Cardiac fibroblast (primary cell): Measurements from ENCODE around the gene PLOD2.
A peak's percentile ranks its signal among the peaks of the same experiment; 100 is the strongest.

Experiments
- DNase-seq, 2 donors: peaks; one replicate each; pipeline versions ENCODE4 v3.0.0 to v3.0.0-alpha.2; 2010; ENCODE audit warnings: low read depth in 2 of 2
- H3K4me3 ChIP-seq, 2 donors: replicated peaks in 1 of 2; 1 replicate in 1 of 2; 2 replicates in 1 of 2; pipeline ENCODE4 v1.5.1; 2011; ENCODE audit warnings: low read depth in 2 of 2, low read length in 2 of 2, mild to moderate bottlenecking in 2 of 2, moderate library complexity in 1 of 2
- TF ChIP-seq, protein P1 (sequence below): IDR thresholded peaks from one replicate; pipeline ENCODE4 v1.5.1; 2011; ENCODE audit warnings: low read depth, mild to moderate bottlenecking, low read length, inconsistent platforms

PLOD2 gene

DNA sequence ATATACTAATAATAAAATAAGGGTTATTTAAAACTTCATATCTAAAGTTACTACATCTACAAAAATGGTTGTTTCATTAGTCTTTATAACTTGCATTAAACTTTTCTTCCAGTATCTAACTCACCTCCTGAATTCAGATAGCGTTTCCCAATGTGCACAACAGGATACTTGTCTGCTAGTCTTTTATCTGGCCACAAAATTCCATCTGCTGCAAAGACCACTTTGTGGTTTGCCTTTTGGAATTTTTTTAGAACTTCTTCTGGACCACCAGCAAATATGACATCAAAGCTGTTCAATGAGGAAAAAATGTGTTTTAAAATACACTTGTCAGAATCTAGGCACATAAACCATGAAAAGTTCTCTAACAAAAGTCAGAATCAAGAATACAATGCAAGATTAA lies 50.8 kb downstream of the PLOD2 start:
- peak in 1 of 2 donors; percentile 38 for DNase-seq
- no peak overlapping the region for H3K4me3 ChIP-seq
- TF ChIP-seq, protein P1, sequence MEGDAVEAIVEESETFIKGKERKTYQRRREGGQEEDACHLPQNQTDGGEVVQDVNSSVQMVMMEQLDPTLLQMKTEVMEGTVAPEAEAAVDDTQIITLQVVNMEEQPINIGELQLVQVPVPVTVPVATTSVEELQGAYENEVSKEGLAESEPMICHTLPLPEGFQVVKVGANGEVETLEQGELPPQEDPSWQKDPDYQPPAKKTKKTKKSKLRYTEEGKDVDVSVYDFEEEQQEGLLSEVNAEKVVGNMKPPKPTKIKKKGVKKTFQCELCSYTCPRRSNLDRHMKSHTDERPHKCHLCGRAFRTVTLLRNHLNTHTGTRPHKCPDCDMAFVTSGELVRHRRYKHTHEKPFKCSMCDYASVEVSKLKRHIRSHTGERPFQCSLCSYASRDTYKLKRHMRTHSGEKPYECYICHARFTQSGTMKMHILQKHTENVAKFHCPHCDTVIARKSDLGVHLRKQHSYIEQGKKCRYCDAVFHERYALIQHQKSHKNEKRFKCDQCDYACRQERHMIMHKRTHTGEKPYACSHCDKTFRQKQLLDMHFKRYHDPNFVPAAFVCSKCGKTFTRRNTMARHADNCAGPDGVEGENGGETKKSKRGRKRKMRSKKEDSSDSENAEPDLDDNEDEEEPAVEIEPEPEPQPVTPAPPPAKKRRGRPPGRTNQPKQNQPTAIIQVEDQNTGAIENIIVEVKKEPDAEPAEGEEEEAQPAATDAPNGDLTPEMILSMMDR, result no peak

DNA sequence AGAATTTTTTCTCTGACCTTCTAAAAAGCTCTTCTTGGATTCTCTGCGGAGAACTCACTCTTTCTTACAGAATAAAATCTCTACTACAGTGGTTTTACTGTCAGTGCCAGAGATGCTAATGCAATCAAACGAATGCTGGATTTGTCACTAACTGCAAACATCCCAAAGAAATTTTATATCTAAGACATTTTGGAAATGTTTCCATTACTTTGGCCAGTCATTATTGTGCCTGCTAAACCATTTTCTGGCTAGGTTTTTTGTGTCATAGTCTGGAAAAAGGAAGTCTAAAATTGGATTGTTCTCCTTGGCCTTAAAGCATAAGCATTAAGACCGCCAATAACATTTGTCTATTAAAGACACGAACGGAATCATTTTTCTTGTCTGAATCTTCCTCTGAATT lies 54.0 kb downstream of the PLOD2 start:
- TF ChIP-seq, protein P1, result no peak
- no peak for DNase-seq
- H3K4me3 ChIP-seq, result no peak overlapping the region

DNA sequence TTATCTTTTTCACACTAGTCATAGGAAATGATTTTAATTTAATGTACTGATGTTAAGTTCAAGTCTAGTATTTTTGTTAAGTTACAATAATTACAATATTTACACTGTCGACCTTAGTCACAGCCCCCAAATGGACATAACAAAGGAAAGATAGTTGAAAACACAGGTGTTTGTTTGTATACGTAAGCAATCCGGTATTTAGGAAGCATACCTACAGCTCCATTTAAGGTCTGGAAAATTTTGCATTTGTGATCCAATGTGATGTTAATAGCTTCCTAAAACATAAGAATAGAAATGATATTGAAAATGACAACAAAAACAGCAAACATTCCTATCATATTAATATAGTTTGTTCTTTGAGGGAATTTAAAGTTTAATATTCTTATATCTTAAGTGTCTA lies 56.9 kb downstream of the PLOD2 start:
- DNase-seq, result no peak
- no peak overlapping the region for H3K4me3 ChIP-seq
- TF ChIP-seq, protein P1, result no peak

DNA sequence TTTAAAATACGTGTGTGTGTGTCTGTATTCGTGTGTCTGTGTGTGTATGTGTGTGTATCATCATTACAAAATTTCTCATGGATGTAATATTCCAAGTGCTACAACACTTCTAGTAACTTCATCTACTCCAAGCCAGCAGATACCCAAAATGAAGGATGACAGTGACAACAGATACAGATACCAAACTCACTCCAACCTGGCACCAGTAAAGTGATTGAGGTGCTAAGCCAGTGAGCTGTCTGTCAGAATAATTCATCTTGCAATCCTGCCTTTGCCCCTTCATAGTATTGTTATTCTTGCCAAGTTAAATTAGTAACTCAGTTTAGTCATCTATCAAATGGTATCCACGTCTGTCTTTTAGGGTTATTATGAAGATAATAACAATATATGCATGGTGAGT lies 58.1 kb downstream of the PLOD2 start:
- DNase-seq, result no peak
- H3K4me3 ChIP-seq, result no peak overlapping the region
- TF ChIP-seq, protein P1, result no peak

DNA sequence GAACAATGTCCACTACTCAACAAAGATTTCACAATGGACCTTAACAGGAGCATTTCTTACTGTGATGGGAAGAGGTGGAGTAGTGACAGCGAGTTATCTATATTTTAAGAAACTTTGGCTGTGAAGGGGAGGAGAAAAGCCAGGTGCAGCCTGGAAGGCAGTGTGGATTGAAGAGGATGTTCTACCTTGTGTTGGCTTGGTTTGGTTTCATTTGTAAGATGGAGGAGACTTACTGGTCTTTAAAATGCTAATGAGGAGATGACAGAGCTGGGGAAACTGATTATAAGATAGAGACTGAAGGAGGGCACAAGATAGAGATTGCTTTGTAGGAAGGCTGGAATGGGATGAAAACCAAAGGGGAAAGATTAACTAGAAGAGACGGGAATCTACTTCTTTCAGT lies 59.4 kb downstream of the PLOD2 start:
- no peak for DNase-seq
- TF ChIP-seq, protein P1, result no peak
- no peak overlapping the region for H3K4me3 ChIP-seq

DNA sequence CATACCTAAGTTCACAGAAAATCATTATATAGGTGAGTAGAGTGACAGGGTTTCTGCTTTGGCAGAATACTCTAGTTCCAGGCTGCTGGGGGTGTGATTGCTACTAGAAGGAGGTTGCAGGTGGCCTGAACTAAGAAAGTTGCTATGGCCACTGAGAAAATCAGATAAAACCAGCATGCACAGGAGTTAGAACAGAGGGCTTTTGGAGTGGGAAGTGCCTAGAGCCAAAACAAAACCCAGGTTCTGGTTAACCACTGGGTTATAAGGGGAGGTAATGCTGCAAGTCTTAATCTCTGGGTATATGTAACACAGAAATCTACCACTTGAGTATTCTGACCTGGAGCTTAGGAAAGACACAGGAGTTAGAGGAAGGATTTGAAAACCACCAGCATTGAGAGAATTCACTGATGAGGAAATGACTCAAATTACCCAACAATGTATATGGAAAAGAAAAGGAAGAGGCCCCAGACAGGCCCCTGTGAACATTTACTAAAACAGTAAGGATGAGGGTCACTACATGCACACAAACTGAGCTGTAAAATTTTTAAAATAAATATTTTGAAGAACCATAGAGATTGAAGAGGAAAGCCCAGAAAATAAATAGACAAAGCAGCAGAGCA lies 60.0 kb downstream of the PLOD2 start:
- peak in 1 of 2 donors; percentile 35 for DNase-seq
- TF ChIP-seq, protein P1, result no peak
- H3K4me3 ChIP-seq, result no peak overlapping the region

DNA sequence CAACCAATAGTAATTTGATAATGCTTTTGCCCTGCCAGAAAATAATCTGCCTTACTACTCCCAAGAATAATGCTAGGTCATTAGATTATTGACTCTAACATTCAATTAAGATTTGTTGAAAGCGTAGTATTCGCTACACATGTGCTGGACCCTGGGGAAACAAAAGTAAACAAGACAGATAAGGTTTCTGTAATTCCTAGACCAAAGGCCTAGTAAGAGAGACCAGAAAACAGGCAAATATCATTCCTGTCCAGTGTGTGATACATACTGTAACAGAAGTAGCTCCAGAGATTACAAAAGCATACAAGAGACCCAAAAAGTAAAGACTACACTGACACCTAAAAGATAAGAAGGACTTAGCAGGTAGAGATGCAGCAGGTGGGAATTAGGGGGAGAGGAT lies 60.8 kb downstream of the PLOD2 start:
- DNase-seq, result no peak
- H3K4me3 ChIP-seq, result no peak overlapping the region
- TF ChIP-seq, protein P1, result no peak
